ENCODE measurements around the gene CMTM2.

Gene CMTM2

DNA sequence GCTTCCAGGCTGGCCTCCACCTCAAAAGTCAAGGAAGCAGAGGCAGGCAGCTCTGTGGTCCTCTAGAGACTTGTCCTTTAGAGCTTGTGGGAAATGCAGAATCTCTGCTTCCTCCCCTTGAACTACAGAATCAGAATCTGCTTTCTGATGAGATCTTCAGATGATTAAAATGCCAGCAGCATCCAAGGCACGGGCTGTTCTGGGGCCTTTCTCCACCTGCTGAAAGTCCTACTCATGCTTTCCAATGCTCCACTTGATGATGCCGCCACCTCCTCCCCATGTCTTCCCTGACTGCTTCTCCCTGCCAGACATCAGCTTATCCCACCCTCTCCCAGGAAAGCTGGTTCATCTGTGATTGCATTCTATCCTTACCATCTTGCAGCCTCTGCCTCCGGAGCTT is 58.5 kb downstream of the CMTM2 start:
- DNase-seq, result no peak
